ENCODE measurements around the gene RAPGEF1.

RAPGEF1 gene

DNA sequence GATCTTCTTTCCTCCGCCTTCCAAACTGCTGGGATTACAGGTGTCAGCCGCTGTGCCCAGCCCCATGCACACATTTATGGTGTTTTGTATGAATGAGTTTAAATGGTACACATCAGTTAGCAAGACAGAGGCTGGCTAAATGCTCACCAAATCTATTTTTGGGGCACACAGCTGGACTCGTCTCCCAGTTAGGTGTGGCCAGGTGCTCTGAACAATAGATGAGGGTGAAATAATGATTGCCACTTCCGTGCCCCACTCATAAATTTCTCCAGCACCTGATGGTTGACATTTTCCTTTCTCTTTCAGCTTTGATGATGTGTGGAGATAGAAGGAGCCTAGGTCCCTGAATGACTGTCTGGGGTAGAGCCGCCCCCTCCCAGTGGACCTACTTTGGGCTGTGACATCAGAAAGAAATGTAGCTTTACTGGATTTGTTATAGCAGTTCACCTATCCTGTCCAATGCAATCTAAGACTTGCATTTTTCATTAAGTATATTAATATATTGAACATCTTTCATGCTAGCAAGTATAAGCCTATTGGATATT lies 8.6 kb upstream of the RAPGEF1 start:
- no peak for DNase-seq

- DNase-seq = no peak
Observed at GRCh38 chr9:131747352-131747751, 7.5 kb upstream of the RAPGEF1 start.

DNA sequence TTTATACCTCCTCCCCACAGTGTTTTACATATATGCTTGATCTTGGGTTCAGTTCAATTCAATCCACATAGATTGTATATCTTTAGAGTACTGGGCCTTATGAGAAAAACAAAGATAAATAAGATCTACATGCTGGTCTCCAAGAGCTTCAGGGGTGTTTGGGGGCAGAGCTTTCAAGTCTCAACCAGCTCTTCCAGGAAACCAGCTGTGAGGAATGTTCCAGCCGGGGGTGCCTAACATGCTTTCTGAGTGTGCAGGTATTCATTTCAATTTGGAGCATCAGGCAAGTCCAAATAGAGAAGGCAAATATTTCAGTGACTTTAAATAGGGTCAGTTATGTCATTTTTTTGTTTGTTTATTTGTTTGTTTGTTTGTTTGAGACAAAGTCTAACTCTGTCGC lies 5.7 kb upstream of the RAPGEF1 start:
- no peak for DNase-seq

DNA sequence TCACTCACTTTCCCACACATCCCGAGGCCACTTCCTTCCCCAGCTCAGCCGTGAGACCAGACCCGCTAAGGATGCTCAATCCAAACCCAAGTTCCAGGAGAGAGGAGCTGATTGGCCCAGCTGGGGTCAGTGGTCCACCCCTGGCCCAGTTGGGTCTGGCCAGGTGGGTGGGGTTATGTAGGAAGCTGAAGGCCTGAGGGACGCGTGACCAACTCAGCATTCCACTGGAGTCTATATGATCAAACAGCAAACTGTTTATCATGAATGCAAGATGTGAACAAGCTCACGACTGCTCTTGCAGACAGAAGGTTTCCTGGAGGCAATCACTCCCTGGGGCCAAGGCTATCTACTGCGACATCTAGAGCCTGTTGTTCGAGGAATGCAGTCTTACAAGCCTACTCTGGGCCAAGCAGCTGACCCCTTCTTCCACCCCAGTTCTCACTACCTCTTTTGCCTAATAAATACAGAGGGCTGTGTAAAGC lies 4.9 kb upstream of the RAPGEF1 start:
- DNase-seq = no peak

DNA sequence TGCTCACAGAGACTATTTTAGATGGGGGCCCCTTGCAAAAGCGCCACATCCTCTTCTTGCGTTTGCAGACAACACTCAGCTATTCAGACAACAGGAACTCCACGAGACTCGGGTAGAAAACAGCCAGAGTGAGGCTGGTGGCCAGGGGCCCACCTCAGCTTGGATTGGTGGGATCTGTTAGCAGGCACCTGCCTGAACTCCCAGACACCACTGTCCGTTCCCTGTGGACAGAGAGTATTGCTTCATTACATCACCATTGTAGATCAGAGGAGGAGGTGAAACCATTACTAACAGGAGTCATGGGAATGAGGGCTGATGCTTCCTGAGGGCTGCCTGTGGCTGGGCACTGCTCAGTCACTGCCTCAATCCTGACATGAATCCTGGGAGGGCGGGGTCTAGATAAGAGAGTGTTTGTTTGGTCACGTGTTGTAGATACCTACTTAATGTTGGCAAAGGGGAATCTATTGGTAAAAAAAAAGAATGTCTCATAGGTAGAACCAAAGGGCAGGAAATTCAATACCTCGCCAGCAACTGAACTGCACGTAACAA lies 4.4 kb upstream of the RAPGEF1 start:
- DNase-seq = no peak

DNA sequence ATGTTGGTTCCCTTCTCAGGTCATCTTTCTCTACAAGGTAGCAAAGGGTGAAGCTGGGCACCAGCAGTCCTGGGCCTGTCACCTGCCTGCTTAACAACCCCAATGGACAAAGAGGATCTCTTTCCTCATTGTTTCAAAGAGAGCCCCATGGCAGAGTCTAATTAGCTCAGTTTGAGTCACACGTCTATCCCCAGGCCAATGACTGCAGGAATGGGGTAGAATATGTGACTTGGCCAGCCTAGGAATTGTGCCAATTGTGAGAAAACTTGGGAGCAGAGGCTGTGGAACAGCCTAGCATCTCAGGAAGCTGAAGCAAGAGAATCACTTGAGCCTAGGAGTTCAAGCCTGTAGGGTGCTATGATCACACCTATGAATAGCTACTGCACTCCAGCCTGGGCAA lies 3.6 kb upstream of the RAPGEF1 start:
- DNase-seq = no peak

GRCh38 chr9:131743096-131743495 lies 3.2 kb upstream of the RAPGEF1 start:
- DNase-seq = no peak

DNA sequence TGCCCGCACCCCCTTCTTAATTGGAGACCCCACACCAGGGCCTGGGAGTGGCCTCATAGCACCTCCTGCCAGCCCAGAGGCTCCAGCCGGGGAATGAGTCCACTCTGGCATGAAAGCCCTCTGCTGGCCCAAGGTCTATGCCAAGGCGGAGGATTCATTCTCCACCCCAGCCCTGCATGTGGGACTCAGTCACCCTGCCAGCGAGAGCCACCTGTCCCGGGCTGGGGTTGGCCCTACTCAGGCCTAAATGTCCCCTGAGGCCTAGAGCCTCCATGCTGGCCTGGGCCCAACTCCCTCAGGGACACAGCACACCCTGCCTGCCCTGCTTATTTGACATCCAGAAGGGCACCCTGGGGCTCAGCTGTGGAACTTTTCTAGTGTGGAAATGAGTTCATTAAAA lies 1.0 kb upstream of the RAPGEF1 start:
- DNase-seq = no peak

- peak; percentile 30 for DNase-seq
Observed at GRCh38 chr9:131739133-131739958, 530 bp downstream of the RAPGEF1 start.

- no peak for DNase-seq
Observed at GRCh38 chr9:131738293-131739132, 1.4 kb downstream of the RAPGEF1 start.

GRCh38 chr9:131737426-131737825 lies 2.5 kb downstream of the RAPGEF1 start:
- no peak for DNase-seq

- no peak for DNase-seq
Observed at GRCh38 chr9:131736431-131736830, 3.4 kb downstream of the RAPGEF1 start.

DNA sequence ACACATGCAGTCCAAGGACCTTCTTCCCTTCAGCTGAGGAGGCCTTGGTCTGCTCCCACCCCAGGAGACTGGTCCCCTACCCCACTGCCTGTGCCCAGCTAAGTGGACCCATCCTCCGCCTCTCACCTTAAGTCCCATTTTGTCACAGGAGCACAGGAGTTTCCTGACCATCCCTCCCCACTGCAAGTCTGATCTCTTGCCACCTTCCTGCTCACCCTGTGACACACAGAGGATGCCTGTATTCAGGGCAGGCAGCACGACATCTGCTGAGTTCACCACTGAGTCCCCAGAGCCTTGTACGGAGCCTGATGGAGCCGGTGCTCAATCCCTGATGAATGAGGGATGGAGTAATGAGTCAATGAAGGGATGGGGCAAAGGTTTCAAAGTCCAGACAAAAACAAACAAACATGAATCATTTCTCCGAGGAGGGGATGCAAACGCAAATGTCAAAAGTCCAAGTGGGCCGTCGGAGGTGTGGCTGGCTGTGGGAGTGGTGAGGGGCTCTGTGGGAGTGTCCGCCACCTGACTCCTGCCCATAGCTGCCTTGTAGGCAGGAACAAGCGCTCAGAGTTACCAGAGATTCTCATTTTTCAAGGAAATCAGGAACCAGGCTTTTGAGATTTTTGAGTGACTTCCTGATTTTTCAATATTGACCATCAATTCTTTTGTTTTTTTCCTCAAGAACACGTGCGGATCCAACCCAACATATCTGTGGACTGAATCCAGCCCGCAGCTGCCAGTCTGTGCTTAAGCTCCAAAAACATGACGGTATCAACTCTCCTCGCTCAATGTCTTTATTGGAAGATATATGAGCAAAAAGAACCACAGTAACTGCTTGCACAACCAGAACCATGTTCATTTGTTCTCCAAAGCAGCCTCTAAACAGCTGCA lies 4.4 kb downstream of the RAPGEF1 start:
- no peak for DNase-seq

DNA sequence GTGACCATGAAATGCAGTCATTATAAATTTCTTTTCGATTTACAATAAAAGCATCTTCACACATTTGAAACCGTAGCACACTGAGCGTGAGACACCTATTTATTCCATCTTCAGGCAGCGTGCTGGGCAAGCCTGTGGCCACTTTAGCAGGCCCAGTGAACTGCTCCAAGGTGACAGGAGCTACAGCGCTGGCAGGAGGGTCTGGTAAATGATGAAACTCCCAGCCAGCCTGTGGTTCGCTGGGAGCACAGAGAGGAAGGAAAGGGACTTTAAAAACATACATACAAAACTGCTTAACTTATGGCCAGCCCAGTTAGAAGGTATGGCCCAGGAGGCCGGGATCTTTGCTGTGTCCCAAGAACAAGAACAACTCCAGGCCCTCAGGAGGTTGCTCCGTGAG lies 5.1 kb downstream of the RAPGEF1 start:
- DNase-seq = no peak

GRCh38 chr9:131734165-131734610 lies 5.7 kb downstream of the RAPGEF1 start:
- DNase-seq = no peak

- DNase-seq = peak; percentile 19
Observed at GRCh38 chr9:131733541-131734061, 6.3 kb downstream of the RAPGEF1 start.

DNA sequence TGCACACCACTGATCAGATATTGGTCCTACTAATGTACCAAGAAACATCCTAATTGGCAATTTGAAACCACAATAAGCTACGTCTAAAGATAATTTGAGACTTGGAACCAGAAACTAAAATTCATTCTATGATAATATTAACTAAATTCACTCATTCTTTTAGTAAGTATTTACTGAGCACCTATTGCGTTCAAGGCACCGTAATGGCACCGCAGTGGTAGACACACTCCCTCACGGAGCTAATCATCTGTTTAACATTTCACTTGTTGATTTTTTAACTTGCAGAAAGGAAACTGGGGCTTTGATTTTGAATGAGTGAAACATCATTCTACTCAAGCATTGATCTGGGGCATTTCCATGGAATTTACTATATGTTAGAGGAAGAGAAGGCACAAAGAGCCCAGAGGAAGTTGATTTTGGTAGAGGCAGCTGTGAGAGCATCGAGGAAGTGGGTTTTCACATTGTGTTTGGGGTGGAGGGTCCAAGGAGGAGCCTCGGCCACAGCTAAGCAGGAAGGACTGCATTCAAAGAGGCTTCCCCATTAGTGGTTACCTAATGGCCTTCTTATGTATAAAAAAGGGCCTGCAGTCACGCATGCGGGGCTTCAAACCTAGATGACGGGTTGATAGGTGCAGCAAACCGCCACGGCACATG lies 7.1 kb downstream of the RAPGEF1 start:
- no peak for DNase-seq

- no peak for DNase-seq
Observed at GRCh38 chr9:131732061-131732526, 7.8 kb downstream of the RAPGEF1 start.

GRCh38 chr9:131731644-131732043 lies 8.2 kb downstream of the RAPGEF1 start:
- DNase-seq = no peak

DNA sequence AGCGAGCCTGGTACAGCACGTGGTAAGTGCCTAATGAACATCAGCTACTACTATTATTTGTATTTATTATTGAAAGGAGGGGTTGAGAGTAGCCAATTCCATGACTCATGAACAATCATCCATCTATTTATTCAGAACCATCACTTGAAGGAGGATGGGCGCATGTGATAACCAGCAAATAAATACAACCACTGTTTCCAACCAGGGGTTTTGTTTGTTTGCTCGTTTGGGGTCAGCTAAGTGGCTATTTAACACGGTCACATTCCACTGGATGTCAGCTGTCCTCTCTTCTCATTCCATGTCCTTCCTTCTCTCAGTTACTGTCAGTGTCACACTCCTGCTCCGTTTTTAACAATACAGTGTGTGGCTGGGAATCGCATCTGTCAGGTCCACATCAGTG lies 8.6 kb downstream of the RAPGEF1 start:
- DNase-seq = no peak

GRCh38 chr9:131728961-131729360 lies 10.9 kb downstream of the RAPGEF1 start:
- DNase-seq = peak; percentile 63
